ENCODE results near the gene SMC3.
"Not testable (repeated sequence)": the region's sequence is repeated elsewhere in the genome, so short reads cannot be mapped to it uniquely, and the experiment has no call there.

SMC3 gene

DNA sequence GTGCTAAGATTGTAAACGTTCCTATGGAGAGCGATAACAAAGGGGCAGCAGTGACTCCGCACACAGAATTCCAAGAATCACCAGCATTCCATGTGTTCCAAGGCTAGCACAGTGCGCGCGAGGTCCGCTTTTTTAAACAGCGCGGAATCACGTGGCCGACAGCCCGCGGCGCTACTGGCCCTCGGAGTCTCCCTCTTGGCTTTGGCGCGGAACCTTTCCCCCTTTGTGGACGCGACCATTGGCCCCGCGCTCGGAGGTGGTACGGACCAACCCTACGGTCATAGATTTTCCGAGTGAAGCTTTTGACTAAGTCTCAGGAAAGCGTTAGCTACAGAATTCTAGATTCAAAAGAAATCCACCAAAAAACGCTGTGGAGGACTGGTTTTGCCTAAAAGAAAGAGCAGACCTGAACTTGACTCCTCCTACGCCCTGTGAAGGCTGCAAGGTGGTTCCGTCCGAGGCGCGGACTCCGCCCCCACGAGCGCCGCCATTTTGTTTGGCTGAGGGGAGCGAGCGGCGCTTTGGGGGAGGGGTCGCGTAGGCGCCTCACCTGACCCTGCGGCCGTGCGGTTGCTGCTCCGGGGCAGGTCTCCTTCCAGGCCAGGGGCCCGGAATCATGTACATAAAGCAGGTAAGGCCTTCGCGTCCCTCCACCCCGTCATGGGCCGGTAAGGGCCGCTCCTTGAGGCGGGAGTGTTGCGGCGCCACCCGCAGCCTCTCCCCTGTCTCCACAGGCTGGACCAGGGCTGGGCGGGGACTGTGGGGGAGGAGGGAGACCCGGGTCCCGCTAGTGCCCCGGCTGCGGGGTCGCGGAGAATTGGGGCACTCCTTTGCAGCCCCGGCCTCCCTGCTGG, at the start of gene SMC3:
TSS of gene SMC3 (plus strand) at position 495 of the 854 bp plus-strand sequence. CDS start at position 617, 122 bp downstream.
- peak; percentile 70 to 84 for DNase-seq (ENCODE audit: extremely low read depth in 1 of 2, low read depth in 1 of 2)

DNA sequence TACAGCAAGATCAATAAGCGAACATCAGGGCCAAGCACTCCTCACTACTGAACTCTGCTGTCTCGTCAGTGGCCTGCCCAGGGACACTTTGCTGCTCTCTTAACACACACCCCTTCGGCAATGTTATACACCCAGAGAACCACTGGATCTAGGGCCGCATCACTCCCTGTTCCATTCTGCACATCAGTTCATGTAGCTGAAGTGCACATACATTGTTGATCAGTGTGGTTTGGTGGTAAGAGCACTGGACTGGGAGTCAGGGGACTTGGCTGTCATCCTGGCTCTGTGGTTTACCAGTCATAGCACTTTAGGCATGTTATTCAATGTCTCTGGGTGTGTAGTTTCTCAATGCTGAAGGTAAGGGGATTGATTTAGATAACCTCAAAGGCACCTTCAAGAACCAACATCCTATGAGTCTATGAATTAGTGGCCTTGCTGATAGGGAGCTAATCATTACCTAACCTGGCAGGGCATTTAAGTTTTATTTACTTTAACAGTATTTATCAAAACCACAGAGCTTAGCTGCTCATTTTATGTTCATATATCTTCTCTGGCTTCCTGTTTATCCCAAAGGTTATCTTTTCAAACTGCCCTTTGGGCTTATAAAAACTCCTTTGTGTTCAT, 45.0 kb upstream of the SMC3 start:
- no peak for DNase-seq (ENCODE audit: extremely low read depth in 1 of 2, low read depth in 1 of 2)

DNA sequence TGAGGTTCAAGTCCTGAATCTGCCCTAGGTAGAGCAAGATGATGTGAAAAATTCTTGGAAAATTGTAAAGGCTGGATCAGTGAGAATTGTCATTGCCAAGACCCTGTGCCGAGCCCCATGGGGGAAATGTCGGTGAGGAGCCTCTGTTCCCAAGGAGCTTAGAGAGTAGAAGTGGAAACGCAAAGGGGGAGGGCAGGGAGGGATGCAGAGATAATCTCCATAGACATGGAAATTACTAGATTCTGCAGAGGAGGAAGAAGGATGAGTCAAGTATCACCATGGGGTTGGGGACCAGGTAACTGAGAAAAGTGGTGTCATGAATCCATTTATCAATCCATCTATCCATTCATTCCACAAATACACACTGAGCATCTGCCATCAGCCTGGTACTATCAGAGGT, 43.8 kb upstream of the SMC3 start:
- DNase-seq (ENCODE audit: extremely low read depth in 1 of 2, low read depth in 1 of 2): no peak

DNA sequence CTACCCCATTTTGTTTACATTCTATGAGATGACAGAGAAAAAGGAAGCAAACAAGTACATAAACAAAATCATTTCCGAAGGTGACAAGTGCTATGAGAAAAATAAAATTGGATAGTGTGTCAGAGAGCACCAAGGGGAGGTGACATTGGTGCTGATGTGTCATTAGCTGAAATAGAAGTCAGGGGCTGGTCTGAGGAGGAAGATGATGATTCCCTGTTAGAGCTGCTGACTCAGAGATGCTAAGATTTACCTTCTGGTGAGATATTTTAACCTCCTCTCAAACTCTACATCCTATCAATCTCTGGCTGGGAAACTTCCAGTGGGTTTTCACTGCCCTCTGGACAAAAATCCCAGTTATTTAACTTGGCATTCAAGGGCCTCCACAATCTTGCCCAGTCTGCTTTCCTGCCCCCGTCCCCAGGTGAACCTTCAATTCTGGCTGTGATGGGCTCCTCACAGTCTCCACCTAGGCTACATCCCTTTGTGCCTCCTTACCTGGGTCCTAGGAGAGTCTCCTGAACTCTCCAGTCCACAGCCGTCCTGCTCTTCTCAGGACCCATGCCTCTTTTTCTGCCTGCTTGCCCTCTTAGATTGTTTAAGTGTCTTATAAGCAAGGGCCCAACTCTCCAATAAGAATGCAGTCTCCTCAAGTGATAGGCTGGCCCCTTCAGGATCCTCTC, 43.2 kb upstream of the SMC3 start:
- DNase-seq (ENCODE audit: extremely low read depth in 1 of 2, low read depth in 1 of 2): no peak

DNA sequence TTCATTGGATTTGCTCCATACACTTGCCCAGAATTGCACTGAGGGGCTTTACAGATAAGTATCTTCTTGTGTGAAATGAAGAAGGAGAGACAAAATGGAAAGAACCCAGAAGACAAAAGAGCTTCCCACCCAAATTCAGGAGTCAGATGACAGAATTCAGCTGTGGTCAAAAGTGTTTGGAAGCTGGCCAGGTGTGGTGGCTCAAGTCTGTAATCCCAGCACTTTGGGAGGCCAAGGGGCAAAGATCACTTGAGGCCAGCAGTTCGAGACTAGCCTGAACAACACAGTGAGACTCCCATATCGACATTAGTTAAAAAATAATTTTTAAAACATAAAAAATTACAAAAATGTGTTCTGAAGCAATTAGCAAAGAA, 42.6 kb upstream of the SMC3 start:
- no peak for DNase-seq (ENCODE audit: extremely low read depth in 1 of 2, low read depth in 1 of 2)

DNA sequence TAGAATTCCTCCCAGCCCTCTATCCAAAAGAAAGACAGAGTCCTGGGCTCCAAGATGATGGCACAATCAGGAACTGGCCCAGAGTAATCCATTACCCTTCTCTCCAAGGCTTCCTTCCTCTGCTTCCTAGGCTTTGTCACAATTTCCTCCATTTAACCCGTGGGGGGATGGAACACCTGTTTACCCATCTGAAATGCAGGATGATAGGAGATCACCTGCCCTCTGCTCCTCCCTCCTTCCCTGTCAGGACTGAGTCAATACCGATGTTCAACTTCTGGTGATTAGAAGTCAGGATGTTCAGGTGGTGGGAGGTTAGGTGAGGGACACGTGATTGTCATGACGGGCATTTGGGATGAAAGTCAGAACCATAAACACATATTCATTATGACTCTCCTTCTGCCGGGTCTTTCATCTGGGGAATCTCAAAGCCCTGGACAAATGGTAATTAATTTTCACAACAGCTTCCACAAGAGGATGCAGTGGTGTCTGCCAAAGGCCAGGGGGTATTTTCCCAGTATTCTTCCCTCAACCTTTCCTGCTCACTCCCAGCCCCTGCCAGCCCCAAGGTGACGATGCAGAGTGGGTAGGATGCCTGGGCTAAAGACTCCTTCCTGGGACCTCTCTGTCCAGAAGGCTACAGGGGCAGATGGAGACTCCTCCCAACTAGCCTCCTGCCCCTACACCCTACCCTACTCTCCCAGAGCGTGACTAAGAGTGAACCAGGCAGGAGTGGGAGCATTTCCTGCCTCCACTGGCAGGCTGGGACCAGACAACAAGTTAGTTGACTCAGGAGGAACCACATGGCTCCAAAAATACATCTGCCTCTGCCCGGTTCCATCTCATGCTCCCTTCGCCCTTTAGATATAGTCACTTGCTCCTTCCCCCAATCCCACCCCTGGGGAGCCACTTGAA, 41.9 kb upstream of the SMC3 start:
- DNase-seq (ENCODE audit: extremely low read depth in 1 of 2, low read depth in 1 of 2): no peak

DNA sequence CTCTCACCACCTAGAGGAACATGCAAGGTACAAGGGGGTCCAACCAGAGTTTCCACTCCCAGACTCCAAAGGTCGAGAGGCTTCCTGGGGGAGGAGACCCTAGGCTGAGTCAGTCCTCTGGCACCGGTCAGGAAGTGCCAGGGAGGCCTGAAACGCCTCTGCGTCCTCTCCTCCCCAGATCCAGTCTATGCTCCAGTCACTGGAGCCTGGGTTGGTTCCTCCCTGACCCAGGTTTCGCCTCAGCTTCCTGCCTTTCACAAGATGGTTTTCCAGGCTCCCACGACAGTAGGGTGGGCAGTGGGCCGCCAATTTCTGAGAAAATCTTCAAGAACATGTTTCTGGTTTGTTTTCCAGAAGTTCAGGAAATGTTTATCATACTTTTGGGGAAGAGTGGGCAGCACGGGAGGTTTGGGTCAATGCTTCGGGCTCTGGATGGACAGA, 39.7 kb upstream of the SMC3 start:
- no peak for DNase-seq (ENCODE audit: extremely low read depth in 1 of 2, low read depth in 1 of 2)

DNA sequence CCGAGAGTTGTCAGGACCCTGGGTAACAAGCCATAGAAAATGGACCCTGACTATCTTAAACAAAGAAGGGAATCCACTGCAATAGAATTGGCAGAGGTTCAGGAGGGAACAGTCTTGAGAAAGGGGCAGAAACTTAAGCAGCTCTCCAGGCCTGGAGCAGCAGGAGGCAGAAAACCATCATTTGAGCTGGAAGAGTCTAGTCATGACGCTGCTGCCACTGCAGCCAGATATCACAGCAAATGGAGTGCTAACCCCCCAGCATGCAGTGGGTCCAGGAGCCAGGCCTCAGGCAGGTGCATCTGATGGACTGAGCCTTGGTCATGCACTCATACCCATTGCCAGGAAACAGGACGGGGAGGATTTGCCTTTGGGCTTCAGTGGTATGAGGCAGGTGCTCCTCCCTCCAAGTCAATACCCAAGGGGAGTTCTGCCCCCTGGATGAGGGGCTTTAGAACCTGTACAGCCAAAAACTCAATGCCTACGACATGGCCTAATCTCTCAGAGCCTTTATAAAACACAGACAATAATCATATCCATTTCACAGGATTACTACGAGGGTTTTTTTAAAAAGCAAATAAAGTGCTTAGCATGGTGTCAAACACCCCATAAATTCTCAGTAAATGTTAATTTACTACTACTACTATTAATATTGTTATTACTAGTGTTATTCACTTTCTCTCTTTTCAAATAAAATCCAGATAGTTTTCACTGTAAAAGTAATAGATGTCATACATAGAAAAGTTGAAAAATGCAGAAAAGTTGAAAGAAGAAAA, 39.1 kb upstream of the SMC3 start:
- no peak for DNase-seq (ENCODE audit: extremely low read depth in 1 of 2, low read depth in 1 of 2)

DNA sequence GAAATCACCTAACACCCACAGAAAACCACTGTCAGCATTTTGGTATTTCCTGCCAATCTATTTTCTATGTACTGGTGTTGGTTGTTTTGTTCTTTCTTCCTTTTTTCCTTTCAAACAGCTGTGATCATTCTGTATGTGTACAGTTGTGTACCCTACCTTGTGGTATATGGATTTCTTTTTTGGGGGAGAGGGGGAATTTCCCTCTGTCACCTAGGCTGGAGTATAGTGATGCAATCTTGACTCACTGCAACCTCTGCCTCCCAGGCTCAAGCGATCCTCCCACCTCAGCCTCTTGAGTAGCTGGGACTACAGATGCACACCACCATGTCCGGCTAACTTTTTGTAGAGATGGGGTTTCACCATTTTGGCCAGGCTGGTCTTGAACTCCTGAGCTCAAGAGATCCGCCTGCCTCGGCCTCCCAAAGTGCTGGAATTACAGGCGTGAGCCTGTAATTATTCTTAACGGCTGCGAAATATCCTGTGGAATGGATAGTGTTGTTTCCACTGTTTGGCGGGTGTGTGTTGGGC, 38.4 kb upstream of the SMC3 start:
- not testable (repeated sequence) for DNase-seq (ENCODE audit: extremely low read depth in 1 of 2, low read depth in 1 of 2)

DNA sequence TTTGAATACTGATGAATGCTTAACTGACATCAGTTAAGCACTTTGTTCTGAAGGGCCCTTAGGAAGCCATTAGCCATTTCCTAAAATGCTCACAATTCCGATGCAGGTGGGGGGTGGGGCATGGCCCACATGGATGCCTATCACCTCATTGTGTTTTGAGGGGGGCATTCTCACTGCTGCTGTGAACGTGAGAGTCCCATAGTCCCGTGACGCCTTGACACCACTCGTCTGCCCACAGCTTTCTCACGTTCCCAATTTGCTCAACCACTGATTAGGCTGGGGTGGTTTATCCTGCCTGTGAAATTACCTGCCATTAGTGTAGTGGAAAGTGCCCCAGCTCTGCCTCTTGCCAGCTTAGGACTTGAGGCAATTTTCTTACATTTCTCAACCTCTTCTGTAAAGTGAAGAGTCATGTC, 37.9 kb upstream of the SMC3 start:
- no peak for DNase-seq (ENCODE audit: extremely low read depth in 1 of 2, low read depth in 1 of 2)

DNA sequence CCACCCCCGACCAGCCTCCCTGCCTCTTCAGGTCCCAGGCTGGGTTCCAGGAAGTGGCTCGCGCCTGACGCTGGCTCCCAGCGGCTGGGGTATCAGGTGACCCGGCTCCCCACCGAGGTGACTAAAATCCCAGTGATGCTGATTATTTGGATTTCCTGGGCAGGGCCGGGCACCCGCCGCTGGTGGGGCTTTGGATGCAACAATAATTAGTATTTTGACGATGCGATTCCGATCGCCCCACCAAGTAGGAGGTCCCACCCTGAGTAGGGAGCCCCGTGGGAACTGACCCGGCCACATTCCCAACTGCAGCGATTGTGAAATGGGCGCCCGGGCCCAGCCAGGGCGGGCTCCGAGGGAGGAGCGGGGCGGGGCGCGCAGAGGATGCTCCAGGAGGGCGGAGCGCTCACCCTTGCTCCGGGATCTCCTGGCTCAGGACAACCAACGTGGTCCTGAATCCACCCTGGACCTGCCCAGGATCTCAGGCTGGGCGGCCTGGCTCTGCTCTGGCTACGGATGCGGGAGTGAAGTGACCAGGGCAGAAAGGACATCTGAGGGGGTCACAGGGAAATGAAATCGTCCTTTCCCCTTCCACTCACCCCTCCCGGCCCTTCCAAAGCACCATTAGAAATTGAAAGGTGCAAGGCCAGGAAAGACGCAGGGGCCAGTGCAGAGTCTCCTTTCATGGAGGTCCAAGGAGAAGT, 37.2 kb upstream of the SMC3 start:
- no peak for DNase-seq (ENCODE audit: extremely low read depth in 1 of 2, low read depth in 1 of 2)

DNA sequence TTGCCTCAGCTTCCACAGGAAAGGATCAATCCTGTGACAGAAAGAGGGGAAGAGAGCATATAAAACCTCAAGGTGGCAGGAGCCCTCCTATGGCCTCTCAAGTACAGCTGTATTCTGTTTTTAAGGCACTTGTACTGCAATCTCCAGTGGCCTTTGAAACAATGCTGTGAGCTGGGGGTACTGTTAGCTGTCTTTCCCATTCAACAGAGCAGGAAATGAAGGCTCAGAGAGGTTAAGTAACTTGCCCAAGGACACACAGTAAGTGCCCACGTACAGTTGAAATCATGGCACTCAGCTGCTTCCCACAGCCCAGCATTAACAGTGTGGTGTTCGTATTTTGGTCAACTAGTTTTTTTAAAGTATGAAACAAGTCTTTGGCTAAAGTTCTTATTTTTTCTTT, 35.8 kb upstream of the SMC3 start:
- no peak for DNase-seq (ENCODE audit: extremely low read depth in 1 of 2, low read depth in 1 of 2)

DNA sequence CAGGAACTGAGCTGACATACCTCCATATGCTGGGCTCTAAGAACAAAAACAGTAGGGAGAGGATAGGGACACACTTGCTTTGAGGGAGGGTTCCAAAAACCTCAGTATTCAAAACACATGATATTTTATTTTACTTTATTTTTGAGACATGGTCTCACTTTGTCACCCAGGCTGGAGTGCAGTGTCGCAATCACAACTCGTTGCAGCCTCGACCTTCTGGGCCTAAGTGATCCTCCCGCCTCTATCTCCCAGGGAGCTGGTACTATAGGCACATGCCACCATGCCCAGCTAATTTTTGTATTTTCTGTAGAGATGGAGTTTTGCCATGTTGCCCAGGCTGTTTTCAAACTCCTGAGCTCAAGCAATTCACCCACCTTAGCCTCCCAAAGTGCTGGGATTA, 34.9 kb upstream of the SMC3 start:
- DNase-seq (ENCODE audit: extremely low read depth in 1 of 2, low read depth in 1 of 2): not testable (repeated sequence)

DNA sequence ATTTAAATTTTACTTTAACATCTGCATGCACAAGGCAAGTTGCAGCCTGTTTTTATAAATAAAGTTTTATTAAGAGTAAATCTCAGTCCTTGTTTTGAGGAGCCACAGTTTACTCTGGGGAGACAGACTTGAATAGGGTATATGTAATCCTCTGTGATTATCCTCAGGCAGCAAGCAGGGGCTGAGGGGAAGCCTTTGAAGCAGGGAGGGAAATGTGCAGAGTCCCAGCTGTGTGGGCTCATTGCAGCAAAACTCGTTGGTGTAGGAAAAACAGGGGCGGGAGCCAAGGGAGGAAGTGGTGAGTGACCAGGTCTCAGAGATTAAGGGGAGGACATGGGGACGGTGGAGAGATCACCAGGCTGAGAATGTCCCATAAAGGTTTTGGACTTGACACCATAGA, 34.3 kb upstream of the SMC3 start:
- DNase-seq (ENCODE audit: extremely low read depth in 1 of 2, low read depth in 1 of 2): no peak

DNA sequence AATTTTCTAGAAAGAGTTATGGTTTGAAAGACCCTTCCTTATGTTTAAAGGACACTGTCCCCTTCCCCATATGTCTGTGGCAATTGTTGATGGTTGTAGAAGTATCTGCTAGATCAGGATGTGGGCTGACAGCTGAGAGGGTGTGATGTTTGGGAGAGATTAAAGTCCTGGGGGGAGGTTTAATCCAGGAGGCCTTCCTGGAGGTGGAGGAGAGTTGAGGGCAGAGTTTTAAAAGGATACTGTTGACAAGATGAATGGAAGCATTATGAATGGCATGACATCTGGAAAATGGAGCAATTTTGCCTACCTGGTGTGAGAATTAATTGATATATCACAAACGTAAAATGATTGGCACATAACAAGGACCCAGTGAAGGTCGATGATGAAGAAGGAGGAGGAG, 32.9 kb upstream of the SMC3 start:
- no peak for DNase-seq (ENCODE audit: extremely low read depth in 1 of 2, low read depth in 1 of 2)

DNA sequence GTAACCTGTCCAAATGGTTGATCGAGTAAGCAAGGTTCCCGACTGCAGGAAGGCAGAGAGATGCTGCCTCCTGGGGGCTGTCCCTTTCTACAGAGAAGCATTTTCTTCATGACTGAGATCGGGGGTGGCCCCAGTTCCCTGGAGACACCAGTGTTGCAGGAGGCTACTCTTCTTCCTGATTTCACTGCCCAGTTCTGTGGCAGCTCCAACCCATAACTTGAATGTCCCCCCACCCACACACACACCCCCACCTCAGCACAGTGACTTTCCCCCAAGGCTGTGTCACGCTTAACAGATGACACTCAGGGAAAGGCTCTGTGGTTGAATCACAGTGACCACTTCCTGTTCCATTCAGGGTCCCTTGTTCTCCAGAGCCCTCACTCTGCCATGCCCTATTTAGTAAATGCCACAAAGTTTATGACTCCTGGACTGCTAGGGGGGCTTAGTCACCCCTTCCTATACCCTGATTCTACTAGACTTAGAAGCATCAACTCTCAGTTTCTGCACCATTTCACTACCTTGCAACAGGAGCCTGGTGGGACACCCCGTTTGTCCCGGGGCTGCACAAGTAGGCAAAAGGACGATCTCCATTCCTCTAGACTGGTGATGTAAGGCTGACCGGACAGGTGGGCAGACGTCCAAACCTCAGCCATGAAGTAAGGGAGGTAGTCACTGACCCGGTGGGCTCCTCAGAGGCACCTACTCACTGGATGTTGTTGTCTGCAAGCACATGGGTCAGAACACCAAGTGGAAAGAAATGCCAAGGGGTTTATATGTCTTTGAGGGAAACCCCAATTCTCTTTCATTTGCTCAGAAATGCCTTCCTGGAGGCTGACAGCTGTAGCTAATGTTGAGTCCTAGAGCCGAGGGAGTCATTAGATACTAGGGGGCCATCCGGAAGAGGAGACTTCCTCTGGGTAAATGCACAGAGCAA, 31.3 kb upstream of the SMC3 start:
- no peak for DNase-seq (ENCODE audit: extremely low read depth in 1 of 2, low read depth in 1 of 2)

DNA sequence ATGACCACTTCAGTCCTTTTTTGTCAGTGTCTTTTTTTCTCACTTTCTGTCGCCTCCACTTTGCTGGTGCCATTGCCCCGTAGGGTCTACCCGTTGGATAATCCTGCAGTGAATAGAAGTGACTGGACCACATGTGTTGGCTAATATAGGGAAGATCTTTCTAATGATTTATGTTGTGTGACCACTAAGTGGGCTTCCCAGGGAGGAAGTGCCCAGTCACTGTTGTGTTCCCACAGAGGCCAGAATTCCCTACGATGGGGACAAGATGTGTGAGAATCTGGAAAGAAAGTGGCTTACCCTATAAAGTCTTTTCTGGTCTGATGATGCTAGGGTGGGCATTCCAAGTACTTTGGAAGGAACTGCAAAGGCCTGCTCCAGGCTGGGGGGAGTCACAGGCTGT, 28.4 kb upstream of the SMC3 start:
- no peak for DNase-seq (ENCODE audit: extremely low read depth in 1 of 2, low read depth in 1 of 2)

DNA sequence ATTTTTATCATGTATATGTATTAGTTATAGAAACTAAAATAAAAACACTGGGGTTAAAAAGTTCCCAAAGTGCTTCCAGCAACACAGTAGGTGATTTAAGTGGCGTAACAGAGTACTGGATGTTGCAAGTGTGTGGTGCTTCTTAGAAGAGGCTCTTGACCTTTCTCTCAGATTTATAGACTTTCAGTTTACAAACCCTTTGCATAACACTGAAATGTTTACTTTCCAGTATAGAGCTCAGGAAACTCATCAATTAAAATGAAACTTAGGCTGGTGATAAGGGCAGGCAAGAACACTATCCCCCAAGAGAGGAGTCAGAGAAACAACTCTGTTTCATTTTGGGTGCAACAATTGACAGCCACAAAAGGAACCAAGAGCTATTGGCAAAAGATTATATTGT, 27.5 kb upstream of the SMC3 start:
- no peak for DNase-seq (ENCODE audit: extremely low read depth in 1 of 2, low read depth in 1 of 2)
